Activated naive CD8-positive, alpha-beta T cell (primary cell): Measurements from ENCODE around the gene ATF7.
"Not testable (repeated sequence)": the region's sequence is repeated elsewhere in the genome, so short reads cannot be mapped to it uniquely, and the experiment has no call there.

Experiments used
- H3K27ac Mint-ChIP-seq: one replicate; pipeline ENCODE4 v1.8.0; 2021; ENCODE audit warnings: mixed read lengths
- H3K27me3 Mint-ChIP-seq: one replicate; pipeline ENCODE4 v1.8.0; 2021; ENCODE audit warnings: mixed read lengths
- H3K36me3 Mint-ChIP-seq: one replicate; pipeline ENCODE4 v1.8.0; 2021; ENCODE audit warnings: mixed read lengths
- H3K4me1 Mint-ChIP-seq: one replicate; pipeline ENCODE4 v1.8.0; 2021; ENCODE audit warnings: low read depth, mixed read lengths
- H3K4me3 Mint-ChIP-seq: one replicate; pipeline ENCODE4 v1.8.0; 2021; ENCODE audit warnings: mild to moderate bottlenecking, mixed read lengths
- H3K9me3 Mint-ChIP-seq: one replicate; pipeline ENCODE4 v1.8.0; 2021; ENCODE audit warnings: low read depth, mixed read lengths

The ATF7 gene

GRCh38 chr12:53575502-53576249 is 50.5 kb downstream of the ATF7 start:
- H3K36me3 Mint-ChIP-seq: peaks cover 9% of the 10 kb centered on the region
- H3K4me3 Mint-ChIP-seq: no peak overlapping the region
- H3K27ac Mint-ChIP-seq: no peak overlapping the region
- H3K27me3 Mint-ChIP-seq: no peaks in the 10 kb centered on the region
- H3K9me3 Mint-ChIP-seq: no peaks in the 10 kb centered on the region
- peaks cover 27% of the 10 kb centered on the region for H3K4me1 Mint-ChIP-seq

GRCh38 chr12:53572134-53572758 is 53.9 kb downstream of the ATF7 start:
- Mint-ChIP-seq H3K4me1 (peaks cover 49% of the 10 kb centered on the region), H3K27ac (no peak overlapping the region), H3K27me3 (no peaks in the 10 kb centered on the region)

GRCh38 chr12:53571295-53571694 is 54.9 kb downstream of the ATF7 start:
- no peaks in the 10 kb centered on the region for H3K9me3 Mint-ChIP-seq
- H3K36me3 Mint-ChIP-seq: peaks cover 3% of the 10 kb centered on the region
- peaks cover 50% of the 10 kb centered on the region for H3K4me1 Mint-ChIP-seq
- H3K27ac Mint-ChIP-seq: no peak overlapping the region
- no peak overlapping the region for H3K4me3 Mint-ChIP-seq
- H3K27me3 Mint-ChIP-seq: no peaks in the 10 kb centered on the region

More at GRCh38 chr12:53572134-53572758, 53.9 kb downstream of the ATF7 start:
- Mint-ChIP-seq H3K36me3 (peaks cover 6% of the 10 kb centered on the region), H3K4me3 (peak overlapping the region; percentile 40), H3K9me3 (no peaks in the 10 kb centered on the region)

GRCh38 chr12:53568809-53569557 is 57.2 kb downstream of the ATF7 start:
- Mint-ChIP-seq H3K27me3 (no peaks in the 10 kb centered on the region), H3K27ac (peak overlapping the region; percentile 35), H3K36me3 (peaks cover 7% of the 10 kb centered on the region), H3K4me1 (peaks cover 66% of the 10 kb centered on the region), H3K4me3 (no peak overlapping the region), H3K9me3 (no peaks in the 10 kb centered on the region)

GRCh38 chr12:53567961-53568808 is 58.0 kb downstream of the ATF7 start:
- no peaks in the 10 kb centered on the region for H3K27me3 Mint-ChIP-seq
- no peaks in the 10 kb centered on the region for H3K9me3 Mint-ChIP-seq
- H3K27ac Mint-ChIP-seq: peak overlapping the region; percentile 35
- H3K36me3 Mint-ChIP-seq: peaks cover 7% of the 10 kb centered on the region
- H3K4me3 Mint-ChIP-seq: no peak overlapping the region
- H3K4me1 Mint-ChIP-seq: peaks cover 73% of the 10 kb centered on the region

- H3K9me3 Mint-ChIP-seq, H3K27me3 Mint-ChIP-seq, H3K27ac Mint-ChIP-seq, H3K4me3 Mint-ChIP-seq: not testable (repeated sequence)
- Mint-ChIP-seq H3K4me1 (peaks cover 73% of the 10 kb centered on the region), H3K36me3 (peaks cover 14% of the 10 kb centered on the region)
Observed at GRCh38 chr12:53565376-53565775, 60.8 kb downstream of the ATF7 start.

GRCh38 chr12:53564941-53565340 is 61.2 kb downstream of the ATF7 start:
- Mint-ChIP-seq H3K27ac (no peak overlapping the region), H3K27me3 (no peaks in the 10 kb centered on the region), H3K36me3 (peaks cover 15% of the 10 kb centered on the region), H3K9me3 (no peaks in the 10 kb centered on the region), H3K4me3 (no peak overlapping the region), H3K4me1 (peaks cover 70% of the 10 kb centered on the region)

- peak overlapping the region; percentile 43 for H3K4me3 Mint-ChIP-seq
- H3K9me3 Mint-ChIP-seq: no peaks in the 10 kb centered on the region
- H3K36me3 Mint-ChIP-seq: peaks cover 15% of the 10 kb centered on the region
- H3K27ac Mint-ChIP-seq: peak overlapping the region; percentile 8
- peaks cover 68% of the 10 kb centered on the region for H3K4me1 Mint-ChIP-seq
- H3K27me3 Mint-ChIP-seq: no peaks in the 10 kb centered on the region
Observed at GRCh38 chr12:53564278-53564677, 61.9 kb downstream of the ATF7 start.

- peaks cover 65% of the 10 kb centered on the region for H3K4me1 Mint-ChIP-seq
- no peaks in the 10 kb centered on the region for H3K27me3 Mint-ChIP-seq
Observed at GRCh38 chr12:53563452-53564028, 62.6 kb downstream of the ATF7 start.

GRCh38 chr12:53561590-53561953 is 64.6 kb downstream of the ATF7 start:
- H3K9me3 Mint-ChIP-seq: no peaks in the 10 kb centered on the region
- H3K27me3 Mint-ChIP-seq: no peaks in the 10 kb centered on the region
- H3K27ac Mint-ChIP-seq: peak overlapping the region; percentile 75
- peak overlapping the region; percentile 49 for H3K4me3 Mint-ChIP-seq
- H3K36me3 Mint-ChIP-seq: peaks cover 15% of the 10 kb centered on the region
- H3K4me1 Mint-ChIP-seq: peaks cover 62% of the 10 kb centered on the region

More at GRCh38 chr12:53563452-53564028, 62.6 kb downstream of the ATF7 start:
- Mint-ChIP-seq H3K36me3 (peaks cover 15% of the 10 kb centered on the region), H3K4me3 (peak overlapping the region; percentile 17), H3K27ac (no peak overlapping the region), H3K9me3 (no peaks in the 10 kb centered on the region)

GRCh38 chr12:53560912-53561589 is 65.1 kb downstream of the ATF7 start:
- Mint-ChIP-seq H3K27ac (peak overlapping the region; percentile 75), H3K27me3 (no peaks in the 10 kb centered on the region), H3K9me3 (no peaks in the 10 kb centered on the region), H3K4me3 (no peak overlapping the region), H3K36me3 (peaks cover 15% of the 10 kb centered on the region), H3K4me1 (peaks cover 58% of the 10 kb centered on the region)

- Mint-ChIP-seq H3K4me3 (no peak overlapping the region), H3K27ac (no peak overlapping the region), H3K9me3 (no peaks in the 10 kb centered on the region), H3K4me1 (peaks cover 54% of the 10 kb centered on the region), H3K27me3 (no peaks in the 10 kb centered on the region), H3K36me3 (peaks cover 12% of the 10 kb centered on the region)
Observed at GRCh38 chr12:53560351-53560750, 65.8 kb downstream of the ATF7 start.

- no peak overlapping the region for H3K27ac Mint-ChIP-seq
- no peaks in the 10 kb centered on the region for H3K27me3 Mint-ChIP-seq
- H3K36me3 Mint-ChIP-seq: peaks cover 12% of the 10 kb centered on the region
- peaks cover 37% of the 10 kb centered on the region for H3K4me1 Mint-ChIP-seq
- no peak overlapping the region for H3K4me3 Mint-ChIP-seq
- H3K9me3 Mint-ChIP-seq: no peaks in the 10 kb centered on the region
Observed at GRCh38 chr12:53558631-53559030, 67.6 kb downstream of the ATF7 start.
